ENCODE data around the gene NCAPG2. TPM values are rescaled to one million over a fixed set of nuclear protein-coding genes. Genes with fewer than 3 reads are reported as not detected.

NCAPG2 gene
- total RNA-seq, 1 experiment from 2014 or later = 99.4 TPM

DNA sequence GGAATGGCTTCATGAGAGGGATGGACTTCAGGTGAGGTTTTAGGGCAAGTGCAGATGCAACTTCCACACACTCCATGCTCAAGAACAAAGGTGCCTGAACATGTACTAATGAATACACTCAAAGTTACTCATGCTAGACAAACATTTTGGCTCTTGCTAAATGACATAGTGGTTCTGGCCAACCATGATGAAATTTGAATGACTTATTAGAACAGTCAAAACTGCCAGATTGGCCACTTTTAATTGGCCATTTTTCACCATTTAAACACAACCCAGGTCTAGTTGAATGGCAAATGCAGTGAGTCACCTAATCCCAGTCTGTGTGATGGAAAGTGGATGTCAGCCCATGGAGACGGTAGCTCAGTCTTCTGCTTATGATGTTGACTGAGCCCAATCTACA is 112.1 kb downstream of the NCAPG2 start:
- H3K18ac ChIP-seq (ENCODE audit: insufficient read length, low read depth, low read length) = no peak overlapping the region
- H2BK120ac ChIP-seq (ENCODE audit: low read depth, low read length, poor library complexity, severe bottlenecking) = no peak overlapping the region
- no peak overlapping the region for H3K4me2 ChIP-seq (ENCODE audit: insufficient read depth, insufficient read length, low read length)
- H2AK5ac ChIP-seq (ENCODE audit: insufficient read length, low read length) = no peak overlapping the region
- WGBS (ENCODE audit: extremely low coverage, insufficient read length, low lambda C conversion rate) = no CpG with 5 or more reads among the region's 1 CpG
- no peak overlapping the region for H3K56ac ChIP-seq (ENCODE audit: insufficient read length, low read depth, low read length)
- H3K9me3 Mint-ChIP-seq = peaks cover 0 to 4% of the 10 kb centered on the region in 2 experiments; a peak in 3 of 5 replicates
- H4K8ac ChIP-seq (replicated peaks; ENCODE audit: insufficient read length, low read depth, low read length) = no peak overlapping the region
- H3K27me3 ChIP-seq (ENCODE audit: insufficient read depth, low read length) = peaks cover 45% of the 10 kb centered on the region; the same call in 1 of the 2 replicates
- no peaks in the 10 kb centered on the region for H4K20me1 ChIP-seq (ENCODE audit: control insufficient read depth, insufficient read depth, insufficient read length)
- no peaks in the 10 kb centered on the region for H3K9me3 ChIP-seq (ENCODE audit: control insufficient read depth, low read depth, low read length)
- H2BK15ac ChIP-seq (ENCODE audit: low read depth, low read length) = no peak overlapping the region
- H3K4me1 ChIP-seq (ENCODE audit: insufficient read depth, low read length) = no peaks in the 10 kb centered on the region
- H4K91ac ChIP-seq (ENCODE audit: insufficient read length, low read depth, low read length) = no peak overlapping the region
- H3K79me2 ChIP-seq (ENCODE audit: insufficient read depth, low read length) = no peaks in the 10 kb centered on the region
- H3K14ac ChIP-seq (ENCODE audit: insufficient read depth, low read length) = no peak overlapping the region
- H2BK5ac ChIP-seq (ENCODE audit: insufficient read length, low read length) = no peak overlapping the region
- TF ChIP-seq, protein P1, sequence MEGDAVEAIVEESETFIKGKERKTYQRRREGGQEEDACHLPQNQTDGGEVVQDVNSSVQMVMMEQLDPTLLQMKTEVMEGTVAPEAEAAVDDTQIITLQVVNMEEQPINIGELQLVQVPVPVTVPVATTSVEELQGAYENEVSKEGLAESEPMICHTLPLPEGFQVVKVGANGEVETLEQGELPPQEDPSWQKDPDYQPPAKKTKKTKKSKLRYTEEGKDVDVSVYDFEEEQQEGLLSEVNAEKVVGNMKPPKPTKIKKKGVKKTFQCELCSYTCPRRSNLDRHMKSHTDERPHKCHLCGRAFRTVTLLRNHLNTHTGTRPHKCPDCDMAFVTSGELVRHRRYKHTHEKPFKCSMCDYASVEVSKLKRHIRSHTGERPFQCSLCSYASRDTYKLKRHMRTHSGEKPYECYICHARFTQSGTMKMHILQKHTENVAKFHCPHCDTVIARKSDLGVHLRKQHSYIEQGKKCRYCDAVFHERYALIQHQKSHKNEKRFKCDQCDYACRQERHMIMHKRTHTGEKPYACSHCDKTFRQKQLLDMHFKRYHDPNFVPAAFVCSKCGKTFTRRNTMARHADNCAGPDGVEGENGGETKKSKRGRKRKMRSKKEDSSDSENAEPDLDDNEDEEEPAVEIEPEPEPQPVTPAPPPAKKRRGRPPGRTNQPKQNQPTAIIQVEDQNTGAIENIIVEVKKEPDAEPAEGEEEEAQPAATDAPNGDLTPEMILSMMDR (conservative IDR thresholded peaks at IDR 0.05) = no peak
- no peak overlapping the region for H3K27ac ChIP-seq (ENCODE audit: insufficient read length, low read depth, low read length)
- no peak overlapping the region for H2BK20ac ChIP-seq (ENCODE audit: low read depth, low read length, poor library complexity, severe bottlenecking)
- no peak overlapping the region for H3K27ac Mint-ChIP-seq
- no peak overlapping the region for H3K9ac ChIP-seq (ENCODE audit: extremely low read depth, insufficient read length, low read length)
- no peak overlapping the region for H4K5ac ChIP-seq (ENCODE audit: insufficient read length, low read depth, low read length)
- H2AFZ ChIP-seq (ENCODE audit: low read length) = no peak overlapping the region
- H3K23ac ChIP-seq (ENCODE audit: insufficient read length, low read depth, low read length) = no peak overlapping the region
- no peak overlapping the region for H3K4me3 Mint-ChIP-seq
- no peak for DNase-seq
- peaks cover 0 to 4% (median 0%) of the 10 kb centered on the region in 3 experiments; a peak in 1 of 7 replicates for H3K36me3 Mint-ChIP-seq (ENCODE audit: insufficient read depth in 1 of 3, low read depth in 3 of 3)
- H2BK12ac ChIP-seq (ENCODE audit: insufficient read length, low read depth, low read length) = no peak overlapping the region
- H3T11ph ChIP-seq (ENCODE audit: low read length) = no peak overlapping the region
- no peaks in the 10 kb centered on the region for H3K23me2 ChIP-seq (ENCODE audit: insufficient read length, low read depth, low read length, poor library complexity, severe bottlenecking)
- no peaks in the 10 kb centered on the region for H3K79me1 ChIP-seq (ENCODE audit: insufficient read depth, low read depth, low read length, poor library complexity, severe bottlenecking)
- no peaks in the 10 kb centered on the region for H3K27me3 Mint-ChIP-seq (ENCODE audit: low read depth)
- peaks cover 10 to 11% of the 10 kb centered on the region in 2 experiments for H3K4me1 Mint-ChIP-seq
- H3K4ac ChIP-seq (ENCODE audit: low read depth, low read length) = no peak overlapping the region
